Breast epithelium (tissue), 4 donors: Measurements from ENCODE around the gene TMEM115. TPM values are rescaled to one million over a fixed set of nuclear protein-coding genes. Genes with fewer than 3 reads are reported as not detected.
A peak's percentile ranks its signal among the peaks of the same experiment; 100 is the strongest.

Experiments used
- DNase-seq, 2 donors: peaks; one replicate each; pipeline ENCODE4 v3.0.0-alpha.2; 2019; ENCODE audit warnings: low spot score in 2 of 2
- H3K27ac ChIP-seq, 2 donors: fragments of 200-600 bp; sonication (generic) in 1 of 2; one replicate each; pipeline ENCODE4 v1.5.1; 2016 to 2019; ENCODE audit warnings: mild to moderate bottlenecking in 1 of 2
- H3K27me3 ChIP-seq, 2 donors: fragments of 200-600 bp; sonication (generic) in 1 of 2; one replicate each; pipeline versions ENCODE4 v1.5.1 to v1.6.0; 2017 to 2019; ENCODE audit warnings: control low read depth in 1 of 2, mild to moderate bottlenecking in 1 of 2
- H3K36me3 ChIP-seq: fragments of 200-600 bp; one replicate; pipeline ENCODE4 v1.5.1; 2019
- H3K4me1 ChIP-seq, 2 donors: fragments of 200-600 bp; sonication (generic); one replicate each; pipeline ENCODE4 v1.5.1; 2016 to 2019; ENCODE audit warnings: control low read depth in 1 of 2
- H3K4me3 ChIP-seq, 3 donors: fragments of 200-600 bp; sonication (generic); 1 replicate in 2 of 3; 2 replicates in 1 of 3; pipeline ENCODE4 v1.5.1; 2016 to 2019; ENCODE audit warnings: mild to moderate bottlenecking in 3 of 3, moderate library complexity in 2 of 3
- H3K9me3 ChIP-seq, 2 donors: fragments of 200-600 bp; sonication (generic) in 1 of 2; one replicate each; pipeline ENCODE4 v1.5.1; 2016 to 2019; ENCODE audit warnings: control low read depth in 1 of 2
- CTCF ChIP-seq, 3 donors: fragments of 450-650 bp; IDR thresholded peaks; one replicate each; pipeline ENCODE4 v1.5.1; 2016 to 2017; ENCODE audit warnings: antibody characterized with exemption in 3 of 3, mild to moderate bottlenecking in 3 of 3, moderate library complexity in 3 of 3
- POLR2A ChIP-seq: fragments of 450-650 bp; IDR thresholded peaks from one replicate; pipeline ENCODE4 v1.6.1; 2016; ENCODE audit warnings: antibody characterized with exemption, mild to moderate bottlenecking, moderate library complexity
- POLR2AphosphoS5 ChIP-seq, 3 donors: sonication (generic); formaldehyde crosslinking; IDR thresholded peaks; one replicate each; pipeline ENCODE4 v1.6.1; 2017; ENCODE audit warnings: antibody characterized with exemption in 3 of 3
- intact Hi-C: fragments of 100-400 bp; cut with DNase I; formaldehyde crosslinking; loops from one replicate; pipeline ENCODE4 v1.15.1; 2023; ENCODE audit warnings: low total_unique reads
- total RNA-seq, 3 donors: library from RNA; depleted of rRNA; stranded (reverse); fragments of >200 nt; gene quantifications; one replicate each; pipeline ENCODE4 v1.1.0, GENCODE V29; 2016

Gene TMEM115
- total RNA-seq, 3 donors from 2014 or later: 46.7 to 67.3 (median 47.9) TPM

- peak in 1 of 2 donors; percentile 83 for DNase-seq
- intact Hi-C loops: no loop called here
- TF ChIP-seq CTCF (IDR thresholded peaks at IDR 0.05) (no peak), POLR2A (no peak), POLR2AphosphoS5 (IDR thresholded peaks at IDR 0.05) (no peak)
- H3K4me3 ChIP-seq: no peak overlapping the region
- no peaks in the 10 kb centered on the region for H3K9me3 ChIP-seq
- peak overlapping the region; percentile 62 to 65 for H3K27ac ChIP-seq
- peaks cover 0 to 10% of the 10 kb centered on the region in 2 donors for H3K4me1 ChIP-seq
- no peaks in the 10 kb centered on the region for H3K36me3 ChIP-seq
- no peaks in the 10 kb centered on the region for H3K27me3 ChIP-seq
Observed at GRCh38 chr3:50390508-50391224, 31.3 kb upstream of the TMEM115 start.

DNA sequence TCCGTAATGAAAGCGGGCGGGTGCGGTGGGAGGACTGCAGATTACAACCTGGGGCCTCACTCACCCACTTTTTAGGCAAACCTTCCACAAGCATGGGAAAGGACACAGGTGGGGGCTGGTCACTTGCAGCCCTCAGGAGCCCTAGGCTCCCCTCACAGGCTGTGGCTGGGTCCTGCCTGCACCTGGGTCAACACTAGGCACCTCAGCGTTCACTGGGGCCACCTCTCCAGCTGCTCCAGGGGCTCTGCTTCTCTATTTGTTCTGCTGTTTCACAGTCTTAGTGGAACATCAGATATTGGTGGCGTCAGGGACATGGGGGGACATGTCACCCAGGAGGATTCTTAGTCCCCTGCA is 30.1 kb upstream of the TMEM115 start:
- no peak overlapping the region for H3K27ac ChIP-seq
- intact Hi-C loops: no loop called here

DNA sequence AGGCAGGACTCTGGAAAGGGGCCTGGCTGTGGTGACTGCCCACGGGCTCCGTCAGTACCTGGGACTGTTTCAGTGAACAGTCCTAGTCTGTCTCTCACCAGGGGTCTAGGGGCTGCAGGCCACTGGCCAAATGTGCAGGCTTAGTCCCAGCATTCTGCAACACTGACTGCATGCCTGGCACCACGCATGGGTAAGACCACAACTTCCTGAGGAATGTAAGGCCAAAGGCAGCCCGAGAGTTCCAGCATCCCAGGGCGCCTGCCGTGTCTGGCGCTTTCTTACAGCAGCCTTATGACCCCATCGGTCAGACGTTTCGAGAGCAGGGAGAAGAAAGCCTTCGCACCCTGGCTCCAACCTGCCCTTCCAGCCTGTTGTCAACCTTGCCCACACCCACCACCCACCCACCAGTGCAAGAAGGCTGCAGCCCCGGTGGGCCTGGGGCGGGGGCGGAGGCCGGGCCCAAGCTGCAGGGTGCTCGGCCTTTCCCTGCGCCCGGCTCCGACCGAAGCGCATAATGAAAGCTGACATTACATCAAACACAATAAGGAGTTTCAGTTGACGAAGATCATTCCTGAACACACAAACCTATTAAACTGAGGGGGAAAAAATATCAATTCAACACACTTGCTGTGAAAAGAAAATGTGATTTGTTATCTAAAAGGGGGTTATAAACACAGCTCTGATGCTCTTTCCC is 29.5 kb upstream of the TMEM115 start:
- Histone ChIP-seq H3K4me1 (peaks cover 0 to 10% of the 10 kb centered on the region in 2 donors), H3K4me3 (no peak overlapping the region), H3K9me3 (no peaks in the 10 kb centered on the region), H3K36me3 (no peaks in the 10 kb centered on the region), H3K27ac (peak overlapping the region in 1 of 2 donors; percentile 35), H3K27me3 (no peaks in the 10 kb centered on the region)
- peak in 1 of 2 donors; percentile 39 for DNase-seq
- intact Hi-C loops: no loop called here
- TF ChIP-seq POLR2A (no peak), CTCF (IDR thresholded peaks at IDR 0.05) (no peak), POLR2AphosphoS5 (IDR thresholded peaks at IDR 0.05) (no peak)

More for the DNA sequence above, 30.1 kb upstream of the TMEM115 start:
- no peak for TF ChIP-seq CTCF (IDR thresholded peaks at IDR 0.05)
- TF ChIP-seq POLR2A: no peak
- DNase-seq: no peak
- no peak overlapping the region for H3K4me3 ChIP-seq
- no peaks in the 10 kb centered on the region for H3K27me3 ChIP-seq
- H3K4me1 ChIP-seq: peaks cover 0 to 10% of the 10 kb centered on the region in 2 donors
- no peaks in the 10 kb centered on the region for H3K9me3 ChIP-seq
- H3K36me3 ChIP-seq: no peaks in the 10 kb centered on the region

DNA sequence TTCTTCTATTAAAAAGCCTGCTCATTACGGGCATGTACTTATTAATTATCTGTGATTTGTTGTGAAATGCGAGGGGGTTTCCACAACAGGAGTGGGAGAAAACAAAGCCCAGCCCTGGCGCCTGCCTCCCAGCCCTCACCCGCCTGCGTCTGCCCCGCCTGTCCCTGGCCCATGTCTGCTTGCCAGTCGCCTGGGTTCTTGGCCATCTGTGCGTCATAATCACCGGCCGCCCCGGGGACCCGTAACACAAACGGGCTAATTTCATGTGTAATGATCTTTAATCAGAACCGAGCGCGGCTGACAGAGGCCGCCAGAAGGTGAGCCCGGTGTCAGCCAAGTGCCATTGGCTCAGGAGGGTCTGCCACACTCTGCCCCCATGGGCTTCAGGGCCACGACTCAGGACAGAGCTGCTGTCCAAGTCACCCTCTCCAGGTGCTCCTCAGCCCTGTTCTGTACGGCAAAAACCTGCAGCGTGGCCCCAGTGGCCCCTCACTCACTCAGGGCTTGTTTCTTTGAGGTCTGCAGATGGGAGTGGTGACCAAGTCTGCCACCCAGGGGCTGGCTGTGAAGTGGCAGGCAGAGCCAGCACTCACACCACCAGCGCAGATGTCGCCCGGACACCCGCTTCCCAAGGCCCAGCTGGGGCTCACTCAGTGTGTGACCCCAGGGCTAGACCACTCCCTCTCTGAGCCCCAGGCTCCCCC is 28.8 kb upstream of the TMEM115 start:
- Histone ChIP-seq H3K36me3 (no peaks in the 10 kb centered on the region), H3K9me3 (no peaks in the 10 kb centered on the region), H3K4me1 (peaks cover under 1 to 10% of the 10 kb centered on the region in 2 donors), H3K27ac (peak overlapping the region in 1 of 2 donors; percentile 35), H3K4me3 (no peak overlapping the region), H3K27me3 (no peaks in the 10 kb centered on the region)
- intact Hi-C loops: no loop called here
- TF ChIP-seq CTCF (IDR thresholded peaks at IDR 0.05): no peak
- TF ChIP-seq POLR2AphosphoS5 (IDR thresholded peaks at IDR 0.05): no peak
- TF ChIP-seq POLR2A: no peak
- no peak for DNase-seq

GRCh38 chr3:50385754-50386153 is 26.4 kb upstream of the TMEM115 start:
- no peak for DNase-seq
- H3K27me3 ChIP-seq: no peaks in the 10 kb centered on the region
- no peaks in the 10 kb centered on the region for H3K36me3 ChIP-seq
- no peak overlapping the region for H3K27ac ChIP-seq
- TF ChIP-seq POLR2A: no peak
- no peak for TF ChIP-seq CTCF (IDR thresholded peaks at IDR 0.05)
- TF ChIP-seq POLR2AphosphoS5 (IDR thresholded peaks at IDR 0.05): no peak
- H3K4me3 ChIP-seq: no peak overlapping the region
- H3K9me3 ChIP-seq: no peaks in the 10 kb centered on the region
- intact Hi-C loops: no loop called here
- H3K4me1 ChIP-seq: peaks cover under 1 to 3% of the 10 kb centered on the region in 2 donors
